Liver (tissue), 9 donors: ENCODE data around the gene OR2M5. TPM values are rescaled to one million over a fixed set of nuclear protein-coding genes. Genes with fewer than 3 reads are reported as not detected.

Experiments
- DNase-seq: peaks from one replicate; pipeline ENCODE4 v3.0.0-alpha.2; 2017; ENCODE audit warnings: low spot score
- H3K27ac ChIP-seq, 2 donors: one replicate each; pipeline ENCODE4 v1.7.0; 2013; ENCODE audit warnings: inconsistent platforms in 2 of 2, low read length in 2 of 2, control low read depth in 1 of 2, low read depth in 1 of 2, mild to moderate bottlenecking in 1 of 2
- H3K27me3 ChIP-seq, 4 donors: one replicate each; pipeline versions ENCODE4 v1.6.1 to v1.7.0; 2013; ENCODE audit warnings: low read length in 3 of 4, inconsistent platforms in 1 of 4, mild to moderate bottlenecking in 1 of 4, moderate library complexity in 1 of 4; ENCODE audit not compliant: control insufficient read depth in 4 of 4, insufficient read depth in 4 of 4
- H3K36me3 ChIP-seq, 4 donors: one replicate each; pipeline versions ENCODE4 v1.6.1 to v1.7.0; 2013; ENCODE audit warnings: low read length in 3 of 4, mild to moderate bottlenecking in 3 of 4, low read depth in 1 of 4, moderate library complexity in 1 of 4; ENCODE audit not compliant: control insufficient read depth in 4 of 4, insufficient read depth in 3 of 4
- H3K4me1 ChIP-seq, 4 donors: one replicate each; pipeline versions ENCODE4 v1.6.1 to v1.7.0; 2013; ENCODE audit warnings: low read length in 3 of 4, mild to moderate bottlenecking in 3 of 4, moderate library complexity in 1 of 4; ENCODE audit not compliant: control insufficient read depth in 4 of 4, insufficient read depth in 4 of 4
- H3K4me3 ChIP-seq, 3 donors: one replicate each; pipeline versions ENCODE4 v1.6.1 to v1.7.0; 2013; ENCODE audit warnings: low read length in 3 of 3, control low read depth in 1 of 3, low read depth in 1 of 3, mild to moderate bottlenecking in 1 of 3
- H3K9ac ChIP-seq, 2 donors: one replicate each; pipeline ENCODE4 v1.7.0; 2013; ENCODE audit warnings: low read length in 2 of 2, mild to moderate bottlenecking in 2 of 2, moderate library complexity in 2 of 2, control low read depth in 1 of 2, low read depth in 1 of 2
- H3K9me3 ChIP-seq, 4 donors: one replicate each; pipeline versions ENCODE4 v1.6.1 to v1.7.0; 2013; ENCODE audit warnings: low read length in 3 of 4; ENCODE audit not compliant: control insufficient read depth in 4 of 4
- ATF3 ChIP-seq: IDR thresholded peaks from 2 replicates; pipeline ENCODE4 v1.6.1; 2016; ENCODE audit warnings: antibody characterized with exemption
- CTCF ChIP-seq: fragments of 150-350 bp; IDR thresholded peaks from 2 replicates; pipeline ENCODE4 v1.5.1; 2017; ENCODE audit warnings: improper control_type of control experiment, low read depth, low read length; ENCODE audit not compliant: missing input control
- EGR1 ChIP-seq, 2 donors: IDR thresholded peaks; 2 replicates each; pipeline ENCODE4 v1.6.1; 2016 to 2018; ENCODE audit warnings: antibody characterized with exemption in 2 of 2, low read depth in 2 of 2
- FOXA1 ChIP-seq: IDR thresholded peaks from 2 replicates; pipeline ENCODE4 v1.6.1; 2016; ENCODE audit warnings: antibody characterized with exemption
- FOXA2 ChIP-seq: IDR thresholded peaks from 2 replicates; pipeline ENCODE4 v1.6.1; 2016; ENCODE audit warnings: antibody characterized with exemption
- GABPA ChIP-seq, 2 donors: IDR thresholded peaks in 1 of 2; conservative IDR thresholded peaks in 1 of 2; 2 replicates each; pipeline ENCODE4 v1.6.1; 2016; ENCODE audit warnings: antibody characterized with exemption in 2 of 2, mild to moderate bottlenecking in 1 of 2, moderate library complexity in 1 of 2
- HNF4A ChIP-seq, 2 donors: conservative IDR thresholded peaks; 2 replicates each; pipeline ENCODE4 v1.6.1; 2016; ENCODE audit warnings: antibody characterized with exemption in 2 of 2, mild to moderate bottlenecking in 2 of 2
- HNF4G ChIP-seq: IDR thresholded peaks from 2 replicates; pipeline ENCODE4 v1.6.1; 2016; ENCODE audit warnings: antibody characterized with exemption
- JUND ChIP-seq, 2 donors: IDR thresholded peaks; 2 replicates each; pipeline ENCODE4 v1.6.1; 2016; ENCODE audit warnings: antibody characterized with exemption in 2 of 2
- MAX ChIP-seq: IDR thresholded peaks from 2 replicates; pipeline ENCODE4 v1.6.1; 2016; ENCODE audit warnings: antibody characterized with exemption
- NR2F2 ChIP-seq: IDR thresholded peaks from 2 replicates; pipeline ENCODE4 v1.6.1; 2016; ENCODE audit warnings: antibody characterized with exemption
- RAD21 ChIP-seq, 2 donors: IDR thresholded peaks; 2 replicates each; pipeline ENCODE4 v1.6.1; 2016; ENCODE audit warnings: antibody characterized with exemption in 2 of 2, mild to moderate bottlenecking in 2 of 2
- RXRA ChIP-seq, 2 donors: IDR thresholded peaks; 2 replicates each; pipeline ENCODE4 v1.6.1; 2017 to 2018; ENCODE audit warnings: antibody characterized with exemption in 2 of 2, mild to moderate bottlenecking in 1 of 2
- SP1 ChIP-seq: IDR thresholded peaks from 2 replicates; pipeline ENCODE4 v1.6.1; 2018; ENCODE audit warnings: antibody characterized with exemption, mild to moderate bottlenecking
- TAF1 ChIP-seq: conservative IDR thresholded peaks from 2 replicates; pipeline ENCODE4 v1.6.1; 2016; ENCODE audit warnings: antibody characterized with exemption, mild to moderate bottlenecking
- YY1 ChIP-seq: IDR thresholded peaks from 2 replicates; pipeline ENCODE4 v1.6.1; 2016; ENCODE audit warnings: antibody characterized with exemption, mild to moderate bottlenecking
- WGBS: extraction: QIAGEN DNeasy Blood & Tissue Kit; methylation state at CpG from one replicate; pipeline ENCODE4 v1.1.7; 2013; 5-methylcytosine and 5-hydroxymethylcytosine counted together
- polyA plus RNA-seq, 2 donors: library from polyadenylated mRNA; stranded (reverse) in 1 of 2; unstranded in 1 of 2; fragments of 200-250 nt in 1 of 2; fragments of >200 nt in 1 of 2; fragmentation: Nextera tagmentation in 1 of 2; extraction: Ambion mirVana in 1 of 2; gene quantifications; one replicate each; pipeline versions ENCODE4 v1.2.1 to v1.2.3, GENCODE V29; 2013 to 2015
- total RNA-seq, 2 donors: library from RNA; depleted of rRNA; stranded (reverse); fragments of >200 nt; gene quantifications; one replicate each; pipeline ENCODE4 v1.2.3, GENCODE V29; 2014
- TF ChIP-seq, protein P1 (sequence below): IDR thresholded peaks from 2 replicates; pipeline ENCODE4 v1.6.1; 2016; ENCODE audit warnings: antibody characterized with exemption
- TF ChIP-seq, protein P2 (sequence below): IDR thresholded peaks from 2 replicates; pipeline ENCODE4 v1.6.1; 2016; ENCODE audit warnings: antibody characterized with exemption, mild to moderate bottlenecking
- donor health status: healthy.
- donor health status: healthy.
- donor health status: healthy.
- donor health status: healthy.
- donor health status: healthy.

OR2M5 gene
- total and polyA plus RNA-seq, 4 donors, result not detected

- TF ChIP-seq HNF4A (conservative IDR thresholded peaks at IDR 0.05) (no peak), ATF3 (no peak), SP1 (no peak), FOXA2 (no peak), MAX (no peak), RXRA (IDR thresholded peaks at IDR 0.05) (no peak), HNF4G (no peak), EGR1 (IDR thresholded peaks at IDR 0.05; ENCODE audit: low read depth in 2 of 2) (no peak)
- TF ChIP-seq, protein P1, sequence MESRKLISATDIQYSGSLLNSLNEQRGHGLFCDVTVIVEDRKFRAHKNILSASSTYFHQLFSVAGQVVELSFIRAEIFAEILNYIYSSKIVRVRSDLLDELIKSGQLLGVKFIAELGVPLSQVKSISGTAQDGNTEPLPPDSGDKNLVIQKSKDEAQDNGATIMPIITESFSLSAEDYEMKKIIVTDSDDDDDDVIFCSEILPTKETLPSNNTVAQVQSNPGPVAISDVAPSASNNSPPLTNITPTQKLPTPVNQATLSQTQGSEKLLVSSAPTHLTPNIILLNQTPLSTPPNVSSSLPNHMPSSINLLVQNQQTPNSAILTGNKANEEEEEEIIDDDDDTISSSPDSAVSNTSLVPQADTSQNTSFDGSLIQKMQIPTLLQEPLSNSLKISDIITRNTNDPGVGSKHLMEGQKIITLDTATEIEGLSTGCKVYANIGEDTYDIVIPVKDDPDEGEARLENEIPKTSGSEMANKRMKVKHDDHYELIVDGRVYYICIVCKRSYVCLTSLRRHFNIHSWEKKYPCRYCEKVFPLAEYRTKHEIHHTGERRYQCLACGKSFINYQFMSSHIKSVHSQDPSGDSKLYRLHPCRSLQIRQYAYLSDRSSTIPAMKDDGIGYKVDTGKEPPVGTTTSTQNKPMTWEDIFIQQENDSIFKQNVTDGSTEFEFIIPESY, result no peak
- H3K27ac ChIP-seq, result no peak overlapping the region
- no peaks in the 10 kb centered on the region for H3K4me1 ChIP-seq
- H3K9ac ChIP-seq, result no peak overlapping the region
- H3K27me3 ChIP-seq, result peaks cover 0 to 2% (median 0%) of the 10 kb centered on the region in 4 donors
- H3K36me3 ChIP-seq, result no peaks in the 10 kb centered on the region
- H3K9me3 ChIP-seq, result peaks cover 0 to 4% (median 2%) of the 10 kb centered on the region in 4 donors
- DNase-seq, result no peak
- WGBS, result 63% methylated on average over 21 of the region's 21 CpGs
- H3K4me3 ChIP-seq, result no peak overlapping the region
Measured at GRCh38 chr1:248136811-248137210, 8.1 kb upstream of the OR2M5 start.

GRCh38 chr1:248140846-248141245, 4.1 kb upstream of the OR2M5 start:
- WGBS, result 49% methylated on average over 1 of the region's 1 CpG
- TF ChIP-seq ATF3, result no peak
- no peak overlapping the region for H3K27ac ChIP-seq
- H3K9me3 ChIP-seq, result peaks cover 0 to 4% (median 2%) of the 10 kb centered on the region in 4 donors
- no peak for DNase-seq
- H3K4me3 ChIP-seq, result no peak overlapping the region
- H3K9ac ChIP-seq, result no peak overlapping the region
- H3K27me3 ChIP-seq, result peaks cover 0 to 2% (median 0%) of the 10 kb centered on the region in 4 donors
- no peaks in the 10 kb centered on the region for H3K4me1 ChIP-seq
- no peaks in the 10 kb centered on the region for H3K36me3 ChIP-seq

DNA sequence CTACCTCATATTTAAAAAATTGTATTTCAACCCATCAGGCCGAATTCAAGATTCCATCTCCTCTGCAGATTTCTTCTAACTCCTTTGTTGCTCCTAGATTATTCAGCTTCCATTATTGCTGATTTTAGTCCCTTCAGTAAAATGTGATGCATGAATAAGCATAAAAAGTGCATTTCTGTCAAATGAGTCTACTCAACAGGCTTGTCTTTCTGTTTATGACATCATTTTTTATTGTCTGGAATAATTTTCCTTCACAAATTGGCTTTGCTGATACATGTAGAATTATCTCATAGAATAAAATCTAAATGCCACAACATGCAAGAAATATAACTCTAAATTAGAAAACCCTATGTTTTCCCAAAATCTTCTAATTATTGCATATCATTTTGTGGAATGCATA, 1.6 kb upstream of the OR2M5 start:
- no peak overlapping the region for H3K9ac ChIP-seq
- H3K4me3 ChIP-seq, result no peak overlapping the region
- WGBS, result 31% methylated on average over 1 of the region's 1 CpG
- no peaks in the 10 kb centered on the region for H3K9me3 ChIP-seq
- no peaks in the 10 kb centered on the region for H3K4me1 ChIP-seq
- DNase-seq, result no peak
- H3K27me3 ChIP-seq, result no peaks in the 10 kb centered on the region
- no peaks in the 10 kb centered on the region for H3K36me3 ChIP-seq
- no peak overlapping the region for H3K27ac ChIP-seq
- TF ChIP-seq FOXA2 (no peak), HNF4A (conservative IDR thresholded peaks at IDR 0.05) (no peak), FOXA1 (no peak), ATF3 (no peak), CTCF (no peak), RXRA (IDR thresholded peaks at IDR 0.05) (no peak), YY1 (no peak), JUND (IDR thresholded peaks at IDR 0.05) (no peak), TAF1 (no peak), RAD21 (IDR thresholded peaks at IDR 0.05) (no peak), NR2F2 (no peak), HNF4G (no peak), GABPA (IDR thresholded peaks at IDR 0.05 in 1 of 2, conservative IDR thresholded peaks at IDR 0.05 in 1 of 2) (no peak)
- TF ChIP-seq, protein P2, sequence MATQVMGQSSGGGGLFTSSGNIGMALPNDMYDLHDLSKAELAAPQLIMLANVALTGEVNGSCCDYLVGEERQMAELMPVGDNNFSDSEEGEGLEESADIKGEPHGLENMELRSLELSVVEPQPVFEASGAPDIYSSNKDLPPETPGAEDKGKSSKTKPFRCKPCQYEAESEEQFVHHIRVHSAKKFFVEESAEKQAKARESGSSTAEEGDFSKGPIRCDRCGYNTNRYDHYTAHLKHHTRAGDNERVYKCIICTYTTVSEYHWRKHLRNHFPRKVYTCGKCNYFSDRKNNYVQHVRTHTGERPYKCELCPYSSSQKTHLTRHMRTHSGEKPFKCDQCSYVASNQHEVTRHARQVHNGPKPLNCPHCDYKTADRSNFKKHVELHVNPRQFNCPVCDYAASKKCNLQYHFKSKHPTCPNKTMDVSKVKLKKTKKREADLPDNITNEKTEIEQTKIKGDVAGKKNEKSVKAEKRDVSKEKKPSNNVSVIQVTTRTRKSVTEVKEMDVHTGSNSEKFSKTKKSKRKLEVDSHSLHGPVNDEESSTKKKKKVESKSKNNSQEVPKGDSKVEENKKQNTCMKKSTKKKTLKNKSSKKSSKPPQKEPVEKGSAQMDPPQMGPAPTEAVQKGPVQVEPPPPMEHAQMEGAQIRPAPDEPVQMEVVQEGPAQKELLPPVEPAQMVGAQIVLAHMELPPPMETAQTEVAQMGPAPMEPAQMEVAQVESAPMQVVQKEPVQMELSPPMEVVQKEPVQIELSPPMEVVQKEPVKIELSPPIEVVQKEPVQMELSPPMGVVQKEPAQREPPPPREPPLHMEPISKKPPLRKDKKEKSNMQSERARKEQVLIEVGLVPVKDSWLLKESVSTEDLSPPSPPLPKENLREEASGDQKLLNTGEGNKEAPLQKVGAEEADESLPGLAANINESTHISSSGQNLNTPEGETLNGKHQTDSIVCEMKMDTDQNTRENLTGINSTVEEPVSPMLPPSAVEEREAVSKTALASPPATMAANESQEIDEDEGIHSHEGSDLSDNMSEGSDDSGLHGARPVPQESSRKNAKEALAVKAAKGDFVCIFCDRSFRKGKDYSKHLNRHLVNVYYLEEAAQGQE, result no peak
- TF ChIP-seq, protein P1, result no peak
